Measurements from ENCODE around the gene MEN1.

DNA sequence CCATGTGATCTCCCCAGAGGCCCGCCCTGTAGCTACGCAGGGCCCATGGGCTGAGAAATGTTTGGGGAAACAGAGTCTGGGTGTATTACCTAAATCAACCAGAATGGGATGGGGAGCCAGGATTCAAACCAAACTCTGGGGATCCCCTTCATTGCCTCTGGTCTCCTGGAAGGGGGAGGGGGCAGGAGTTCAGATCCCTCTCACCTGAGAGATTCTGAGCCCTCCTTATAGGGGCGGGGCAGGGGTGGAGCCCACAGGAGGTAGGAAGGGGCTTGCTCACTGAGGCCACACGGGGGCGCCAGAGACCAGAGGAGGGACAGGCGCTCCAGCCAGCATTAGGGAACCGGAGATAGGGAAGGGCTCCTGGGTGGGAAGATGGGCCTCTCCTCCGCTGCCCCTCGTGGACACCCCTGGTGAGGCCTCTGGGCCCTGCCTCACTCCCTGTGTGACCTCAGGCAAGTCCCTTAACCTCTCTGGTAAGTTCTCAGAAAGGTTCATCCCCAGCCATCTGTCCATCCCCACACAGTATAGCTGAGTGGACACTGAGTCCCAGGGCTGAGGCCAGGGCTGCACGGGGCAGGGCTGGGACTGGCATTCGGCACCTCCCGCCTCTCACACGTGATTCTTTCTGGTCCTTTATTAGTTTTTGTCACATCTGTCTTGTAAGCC is 36.8 kb upstream of the MEN1 start:
- TF ChIP-seq, protein P1, sequence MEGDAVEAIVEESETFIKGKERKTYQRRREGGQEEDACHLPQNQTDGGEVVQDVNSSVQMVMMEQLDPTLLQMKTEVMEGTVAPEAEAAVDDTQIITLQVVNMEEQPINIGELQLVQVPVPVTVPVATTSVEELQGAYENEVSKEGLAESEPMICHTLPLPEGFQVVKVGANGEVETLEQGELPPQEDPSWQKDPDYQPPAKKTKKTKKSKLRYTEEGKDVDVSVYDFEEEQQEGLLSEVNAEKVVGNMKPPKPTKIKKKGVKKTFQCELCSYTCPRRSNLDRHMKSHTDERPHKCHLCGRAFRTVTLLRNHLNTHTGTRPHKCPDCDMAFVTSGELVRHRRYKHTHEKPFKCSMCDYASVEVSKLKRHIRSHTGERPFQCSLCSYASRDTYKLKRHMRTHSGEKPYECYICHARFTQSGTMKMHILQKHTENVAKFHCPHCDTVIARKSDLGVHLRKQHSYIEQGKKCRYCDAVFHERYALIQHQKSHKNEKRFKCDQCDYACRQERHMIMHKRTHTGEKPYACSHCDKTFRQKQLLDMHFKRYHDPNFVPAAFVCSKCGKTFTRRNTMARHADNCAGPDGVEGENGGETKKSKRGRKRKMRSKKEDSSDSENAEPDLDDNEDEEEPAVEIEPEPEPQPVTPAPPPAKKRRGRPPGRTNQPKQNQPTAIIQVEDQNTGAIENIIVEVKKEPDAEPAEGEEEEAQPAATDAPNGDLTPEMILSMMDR (IDR thresholded peaks at IDR 0.05) = peak; percentile 99
- no peak for TF ChIP-seq POLR2A (IDR thresholded peaks at IDR 0.05)
